ENCODE measurements around the gene RNF39. TPM values are rescaled to one million over a fixed set of nuclear protein-coding genes. Genes with fewer than 3 reads are reported as not detected.

Gene RNF39, protein sequence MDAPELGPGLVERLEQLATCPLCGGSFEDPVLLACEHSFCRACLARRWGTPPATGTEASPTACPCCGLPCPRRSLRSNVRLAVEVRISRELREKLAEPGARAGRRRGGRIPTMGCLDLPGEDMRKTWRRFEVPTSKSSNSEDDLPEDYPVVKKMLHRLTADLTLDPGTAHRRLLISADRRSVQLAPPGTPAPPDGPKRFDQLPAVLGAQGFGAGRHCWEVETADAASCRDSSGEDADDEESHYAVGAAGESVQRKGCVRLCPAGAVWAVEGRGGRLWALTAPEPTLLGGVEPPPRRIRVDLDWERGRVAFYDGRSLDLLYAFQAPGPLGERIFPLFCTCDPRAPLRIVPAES
- total RNA-seq, result not detected in 2 replicates

DNA sequence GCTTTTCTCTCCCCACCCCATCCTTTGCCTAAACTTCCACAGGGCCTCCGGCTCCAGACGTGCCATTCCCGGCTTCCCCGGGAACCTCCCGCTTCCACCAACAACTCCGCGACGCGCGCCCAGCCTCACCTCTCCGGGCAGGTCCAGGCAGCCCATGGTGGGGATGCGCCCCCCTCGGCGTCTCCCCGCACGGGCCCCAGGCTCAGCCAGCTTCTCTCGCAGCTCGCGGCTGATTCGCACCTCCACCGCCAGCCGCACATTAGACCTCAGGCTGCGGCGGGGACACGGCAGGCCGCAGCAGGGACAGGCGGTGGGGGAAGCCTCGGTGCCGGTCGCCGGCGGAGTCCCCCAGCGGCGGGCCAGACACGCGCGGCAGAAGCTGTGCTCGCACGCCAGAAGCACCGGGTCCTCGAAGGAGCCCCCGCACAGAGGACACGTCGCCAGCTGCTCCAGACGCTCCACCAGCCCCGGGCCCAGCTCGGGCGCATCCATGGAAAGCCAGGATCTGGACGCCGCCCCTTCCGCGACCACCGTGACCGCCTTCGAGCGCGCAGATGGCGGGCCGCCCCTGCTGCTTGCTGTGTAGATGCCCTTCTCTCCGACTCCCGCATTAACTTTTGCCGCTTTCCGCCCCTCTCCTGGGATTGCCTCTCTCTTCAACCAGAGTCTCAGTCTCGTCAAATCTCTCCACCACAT is at the start of gene RNF39:
TSS of gene RNF39 (minus strand) at position 676 of the 696 bp plus-strand sequence. CDS start at position 492, 184 bp downstream.

GRCh38 chr6:30113003-30113759 is 37.6 kb upstream of the RNF39 start, which contains the start of gene TRIM31:
Gene TRIM31, minus strand, starts transcription at chr6:30113090. Its CDS starts 285 bp downstream, at chr6:30112805.

DNA sequence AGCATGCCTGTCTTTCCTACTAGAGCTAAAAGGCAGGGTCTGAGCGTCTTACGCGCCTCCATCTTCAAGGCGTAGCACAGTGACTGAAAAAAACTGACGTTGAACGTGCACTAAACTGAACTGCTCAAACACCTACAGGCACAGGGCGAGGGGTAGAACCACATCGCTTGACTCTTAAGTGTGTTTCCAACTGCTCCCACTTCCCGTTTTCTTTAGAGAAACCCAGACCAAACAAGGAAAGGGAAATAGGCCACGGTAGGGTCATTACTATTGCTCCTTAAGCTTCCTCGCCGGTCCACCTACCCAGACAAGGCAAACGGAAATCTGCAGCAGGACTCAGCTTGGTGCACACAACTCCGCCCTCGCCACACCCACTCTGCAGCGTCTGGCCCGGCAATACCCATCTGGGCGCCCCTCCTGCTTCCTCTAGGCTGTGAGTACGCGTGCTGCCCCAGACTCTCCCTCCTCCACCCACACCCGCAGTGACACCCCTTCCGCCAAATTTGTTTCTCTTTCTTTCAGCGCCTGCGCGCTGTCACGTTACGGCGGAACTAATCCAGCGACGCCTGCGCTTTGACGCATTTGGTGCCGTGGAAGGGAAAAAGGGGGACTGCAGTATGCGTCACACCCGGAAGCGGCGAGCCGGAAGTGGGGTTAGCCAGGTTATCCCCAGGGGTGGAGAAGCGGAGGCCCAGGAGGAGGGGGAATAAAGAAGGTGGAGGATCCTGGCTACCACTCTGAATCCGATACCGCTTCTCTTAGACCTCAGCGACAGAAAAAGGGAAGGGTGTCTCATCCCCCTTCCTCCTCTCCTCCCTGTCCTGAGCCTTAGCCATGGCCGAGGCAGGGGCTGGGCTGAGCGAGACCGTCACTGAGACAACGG is 8.8 kb downstream of the RNF39 start, which contains the start of gene PPP1R11:
TSS of gene PPP1R11 (plus strand) at position 622 of the 883 bp plus-strand sequence. CDS start at position 835, 213 bp downstream.

DNA sequence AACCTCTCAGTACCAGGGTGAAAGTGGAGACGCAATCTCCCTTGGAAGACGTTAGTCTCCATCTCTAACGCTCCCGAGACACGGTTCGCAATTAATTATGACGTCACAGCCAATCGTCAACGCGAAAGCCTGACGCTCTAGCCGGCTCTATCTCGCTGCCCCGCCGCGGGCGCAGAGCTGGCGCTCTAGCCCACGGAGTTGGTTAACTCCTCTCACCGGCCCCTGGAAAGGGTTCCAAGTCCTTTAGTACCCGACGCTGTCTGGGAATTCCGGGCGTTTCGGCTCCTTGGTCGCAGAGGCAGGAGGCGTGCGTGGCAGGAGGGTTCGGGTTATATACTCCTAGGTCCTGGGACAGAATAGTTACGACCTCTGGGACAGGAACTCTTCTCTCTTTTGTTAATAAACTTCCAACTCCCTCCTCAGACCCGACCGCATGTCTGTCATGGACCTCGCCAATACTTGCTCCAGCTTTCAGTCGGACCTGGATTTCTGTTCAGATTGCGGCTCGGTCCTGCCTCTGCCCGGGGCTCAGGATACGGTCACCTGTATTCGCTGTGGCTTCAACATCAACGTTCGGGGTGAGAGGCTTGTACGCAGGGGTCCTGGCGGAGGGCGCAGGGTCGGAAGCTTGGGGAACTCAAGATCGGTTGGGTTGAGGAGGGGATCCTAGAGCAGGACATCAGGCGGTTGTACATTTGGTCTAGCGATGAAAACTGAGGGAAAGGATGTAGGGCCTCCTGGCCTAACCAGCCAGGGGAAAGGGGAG is 14.3 kb downstream of the RNF39 start, which contains the start of gene POLR1H:
TSS of gene POLR1H (plus strand) at position 174 of the 766 bp plus-strand sequence. CDS start at position 434, 260 bp downstream.

Other genes with a start within 250 kb of the RNF39 start
- not detected in 2 replicates for gene HLA-G, start 247.9 kb downstream of the RNF39 start, total RNA-seq
- 202 and 369 TPM in 2 replicates for gene HLA-A, start 133.2 kb downstream of the RNF39 start, total RNA-seq
- 34.8 and 39.0 TPM in 2 replicates for gene POLR1H, start 14.5 kb downstream of the RNF39 start, total RNA-seq
- gene PPP1R11, start 8.6 kb downstream of the RNF39 start, total RNA-seq, result 10.3 and 11.9 TPM in 2 replicates
- gene TRIM31, start 37.3 kb upstream of the RNF39 start, total RNA-seq, result not detected in 2 replicates
- not detected in 2 replicates for gene TRIM40, start 60.4 kb upstream of the RNF39 start, total RNA-seq
- 0.12 TPM in 1 of 2 replicates, not detected in the other for gene TRIM10, start 85.4 kb upstream of the RNF39 start, total RNA-seq
- gene TRIM15, start 87.8 kb upstream of the RNF39 start, total RNA-seq, result not detected in 2 replicates
- 24.0 and 28.9 TPM in 2 replicates for gene TRIM26, start 137.6 kb upstream of the RNF39 start, total RNA-seq